ENCODE measurements around the gene PTPRN2.

GRCh38 chr7:157556642-157556944 lies 1031.0 kb downstream of the PTPRN2 start:
- no peak for TF ChIP-seq EZH2 (IDR thresholded peaks at IDR 0.05)
- TF ChIP-seq POLR2AphosphoS5 (IDR thresholded peaks at IDR 0.05; ENCODE audit: low read depth, low read length) = no peak
- TF ChIP-seq, protein P1, sequence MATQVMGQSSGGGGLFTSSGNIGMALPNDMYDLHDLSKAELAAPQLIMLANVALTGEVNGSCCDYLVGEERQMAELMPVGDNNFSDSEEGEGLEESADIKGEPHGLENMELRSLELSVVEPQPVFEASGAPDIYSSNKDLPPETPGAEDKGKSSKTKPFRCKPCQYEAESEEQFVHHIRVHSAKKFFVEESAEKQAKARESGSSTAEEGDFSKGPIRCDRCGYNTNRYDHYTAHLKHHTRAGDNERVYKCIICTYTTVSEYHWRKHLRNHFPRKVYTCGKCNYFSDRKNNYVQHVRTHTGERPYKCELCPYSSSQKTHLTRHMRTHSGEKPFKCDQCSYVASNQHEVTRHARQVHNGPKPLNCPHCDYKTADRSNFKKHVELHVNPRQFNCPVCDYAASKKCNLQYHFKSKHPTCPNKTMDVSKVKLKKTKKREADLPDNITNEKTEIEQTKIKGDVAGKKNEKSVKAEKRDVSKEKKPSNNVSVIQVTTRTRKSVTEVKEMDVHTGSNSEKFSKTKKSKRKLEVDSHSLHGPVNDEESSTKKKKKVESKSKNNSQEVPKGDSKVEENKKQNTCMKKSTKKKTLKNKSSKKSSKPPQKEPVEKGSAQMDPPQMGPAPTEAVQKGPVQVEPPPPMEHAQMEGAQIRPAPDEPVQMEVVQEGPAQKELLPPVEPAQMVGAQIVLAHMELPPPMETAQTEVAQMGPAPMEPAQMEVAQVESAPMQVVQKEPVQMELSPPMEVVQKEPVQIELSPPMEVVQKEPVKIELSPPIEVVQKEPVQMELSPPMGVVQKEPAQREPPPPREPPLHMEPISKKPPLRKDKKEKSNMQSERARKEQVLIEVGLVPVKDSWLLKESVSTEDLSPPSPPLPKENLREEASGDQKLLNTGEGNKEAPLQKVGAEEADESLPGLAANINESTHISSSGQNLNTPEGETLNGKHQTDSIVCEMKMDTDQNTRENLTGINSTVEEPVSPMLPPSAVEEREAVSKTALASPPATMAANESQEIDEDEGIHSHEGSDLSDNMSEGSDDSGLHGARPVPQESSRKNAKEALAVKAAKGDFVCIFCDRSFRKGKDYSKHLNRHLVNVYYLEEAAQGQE (IDR thresholded peaks at IDR 0.05; ENCODE audit: low read depth) = no peak
- TF ChIP-seq, protein P2, sequence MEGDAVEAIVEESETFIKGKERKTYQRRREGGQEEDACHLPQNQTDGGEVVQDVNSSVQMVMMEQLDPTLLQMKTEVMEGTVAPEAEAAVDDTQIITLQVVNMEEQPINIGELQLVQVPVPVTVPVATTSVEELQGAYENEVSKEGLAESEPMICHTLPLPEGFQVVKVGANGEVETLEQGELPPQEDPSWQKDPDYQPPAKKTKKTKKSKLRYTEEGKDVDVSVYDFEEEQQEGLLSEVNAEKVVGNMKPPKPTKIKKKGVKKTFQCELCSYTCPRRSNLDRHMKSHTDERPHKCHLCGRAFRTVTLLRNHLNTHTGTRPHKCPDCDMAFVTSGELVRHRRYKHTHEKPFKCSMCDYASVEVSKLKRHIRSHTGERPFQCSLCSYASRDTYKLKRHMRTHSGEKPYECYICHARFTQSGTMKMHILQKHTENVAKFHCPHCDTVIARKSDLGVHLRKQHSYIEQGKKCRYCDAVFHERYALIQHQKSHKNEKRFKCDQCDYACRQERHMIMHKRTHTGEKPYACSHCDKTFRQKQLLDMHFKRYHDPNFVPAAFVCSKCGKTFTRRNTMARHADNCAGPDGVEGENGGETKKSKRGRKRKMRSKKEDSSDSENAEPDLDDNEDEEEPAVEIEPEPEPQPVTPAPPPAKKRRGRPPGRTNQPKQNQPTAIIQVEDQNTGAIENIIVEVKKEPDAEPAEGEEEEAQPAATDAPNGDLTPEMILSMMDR (IDR thresholded peaks at IDR 0.05 in 2 of 3, conservative IDR thresholded peaks at IDR 0.05 in 1 of 3; ENCODE audit: borderline replicate concordance in 1 of 3, insufficient read depth in 1 of 3, low read depth in 2 of 3, low read length in 2 of 3) = no peak
- no peak for TF ChIP-seq RAD21 (IDR thresholded peaks at IDR 0.05; ENCODE audit: low read depth)
- TF ChIP-seq MAX (IDR thresholded peaks at IDR 0.05) = no peak
- TF ChIP-seq YY1 (IDR thresholded peaks at IDR 0.05; ENCODE audit: extremely low read depth, insufficient replicate concordance, low read depth, low read length) = no peak
- TF ChIP-seq POLR2A (IDR thresholded peaks at IDR 0.05; ENCODE audit: borderline replicate concordance, extremely low read depth, insufficient read depth, insufficient read length) = no peak
- TF ChIP-seq, protein P3, sequence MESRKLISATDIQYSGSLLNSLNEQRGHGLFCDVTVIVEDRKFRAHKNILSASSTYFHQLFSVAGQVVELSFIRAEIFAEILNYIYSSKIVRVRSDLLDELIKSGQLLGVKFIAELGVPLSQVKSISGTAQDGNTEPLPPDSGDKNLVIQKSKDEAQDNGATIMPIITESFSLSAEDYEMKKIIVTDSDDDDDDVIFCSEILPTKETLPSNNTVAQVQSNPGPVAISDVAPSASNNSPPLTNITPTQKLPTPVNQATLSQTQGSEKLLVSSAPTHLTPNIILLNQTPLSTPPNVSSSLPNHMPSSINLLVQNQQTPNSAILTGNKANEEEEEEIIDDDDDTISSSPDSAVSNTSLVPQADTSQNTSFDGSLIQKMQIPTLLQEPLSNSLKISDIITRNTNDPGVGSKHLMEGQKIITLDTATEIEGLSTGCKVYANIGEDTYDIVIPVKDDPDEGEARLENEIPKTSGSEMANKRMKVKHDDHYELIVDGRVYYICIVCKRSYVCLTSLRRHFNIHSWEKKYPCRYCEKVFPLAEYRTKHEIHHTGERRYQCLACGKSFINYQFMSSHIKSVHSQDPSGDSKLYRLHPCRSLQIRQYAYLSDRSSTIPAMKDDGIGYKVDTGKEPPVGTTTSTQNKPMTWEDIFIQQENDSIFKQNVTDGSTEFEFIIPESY (IDR thresholded peaks at IDR 0.05; ENCODE audit: extremely low read depth, insufficient replicate concordance, low read length) = no peak
